ENCODE data around the gene JPT2.

The JPT2 gene

DNA sequence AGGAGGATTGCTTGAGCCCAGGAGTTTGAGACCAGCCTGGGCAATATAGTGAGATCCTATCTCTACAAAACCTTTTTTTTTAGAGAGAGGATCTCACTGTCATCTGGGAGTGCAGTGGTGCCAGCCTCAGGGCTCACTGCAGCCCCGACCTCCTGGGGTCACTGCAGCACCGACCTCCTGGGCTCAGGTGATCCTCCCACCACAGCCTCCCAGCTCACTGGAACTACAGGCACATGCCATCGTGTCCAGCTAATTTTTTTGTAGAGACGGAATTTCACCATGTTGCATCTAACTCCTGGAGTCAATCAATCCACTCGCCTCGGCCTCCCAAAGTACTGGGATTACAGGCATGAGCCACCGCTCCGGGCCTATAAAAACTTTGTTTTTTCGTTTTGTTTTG lies 43.3 kb downstream of the JPT2 start:
- CTCF ChIA-PET: no interaction called here
- DNase-seq (ENCODE audit: low read depth, low spot score): no peak
- TF ChIP-seq, protein P1, sequence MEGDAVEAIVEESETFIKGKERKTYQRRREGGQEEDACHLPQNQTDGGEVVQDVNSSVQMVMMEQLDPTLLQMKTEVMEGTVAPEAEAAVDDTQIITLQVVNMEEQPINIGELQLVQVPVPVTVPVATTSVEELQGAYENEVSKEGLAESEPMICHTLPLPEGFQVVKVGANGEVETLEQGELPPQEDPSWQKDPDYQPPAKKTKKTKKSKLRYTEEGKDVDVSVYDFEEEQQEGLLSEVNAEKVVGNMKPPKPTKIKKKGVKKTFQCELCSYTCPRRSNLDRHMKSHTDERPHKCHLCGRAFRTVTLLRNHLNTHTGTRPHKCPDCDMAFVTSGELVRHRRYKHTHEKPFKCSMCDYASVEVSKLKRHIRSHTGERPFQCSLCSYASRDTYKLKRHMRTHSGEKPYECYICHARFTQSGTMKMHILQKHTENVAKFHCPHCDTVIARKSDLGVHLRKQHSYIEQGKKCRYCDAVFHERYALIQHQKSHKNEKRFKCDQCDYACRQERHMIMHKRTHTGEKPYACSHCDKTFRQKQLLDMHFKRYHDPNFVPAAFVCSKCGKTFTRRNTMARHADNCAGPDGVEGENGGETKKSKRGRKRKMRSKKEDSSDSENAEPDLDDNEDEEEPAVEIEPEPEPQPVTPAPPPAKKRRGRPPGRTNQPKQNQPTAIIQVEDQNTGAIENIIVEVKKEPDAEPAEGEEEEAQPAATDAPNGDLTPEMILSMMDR (IDR thresholded peaks at IDR 0.05; ENCODE audit: insufficient read depth, low read length, missing control alignments): no peak
- no peak overlapping the region for H3K4me3 ChIP-seq (ENCODE audit: low read depth, low read length)
- POLR2A ChIA-PET: no interaction called here

DNA sequence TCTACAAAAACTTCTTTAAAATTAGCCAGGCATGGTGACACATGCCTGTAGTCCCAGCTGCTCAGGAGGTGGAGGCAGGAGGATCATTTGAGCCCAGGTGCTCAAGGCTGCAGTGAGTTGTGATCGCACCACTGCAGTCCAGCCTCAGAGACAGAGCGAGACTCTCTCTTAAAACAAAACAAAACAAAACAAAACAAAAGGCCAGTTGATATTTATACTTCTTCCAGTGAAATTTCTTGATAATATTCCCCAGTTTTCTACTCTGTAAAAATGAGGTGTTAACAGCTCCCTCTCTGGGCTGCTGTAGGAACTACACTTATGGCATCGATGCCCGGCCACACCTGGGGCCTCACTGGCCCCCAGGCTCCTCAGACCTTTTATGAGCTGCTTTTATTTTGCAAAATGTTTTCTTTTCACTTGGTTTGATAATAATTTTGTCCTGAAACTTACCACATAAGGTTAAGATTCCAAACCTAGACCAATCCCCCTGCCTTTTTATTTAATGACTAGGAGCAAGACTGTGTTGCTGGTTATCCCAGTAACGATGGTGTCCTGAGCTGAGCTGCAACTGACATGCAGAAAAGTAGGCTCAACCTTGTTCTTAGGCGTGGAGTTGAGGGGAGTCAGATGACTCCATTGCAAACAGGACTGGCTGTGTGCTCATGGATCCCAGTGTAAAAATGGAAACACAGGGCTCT lies 45.5 kb downstream of the JPT2 start:
- ChIA-PET POLR2A (no interaction called here), CTCF (interaction anchor here (0.6 to 2.4 kb wide), 22 partner anchors 10 to 306 kb away, joined by 3 to 13 read pairs (median 3); no protein-coding TSS in a partner anchor)
- TF ChIP-seq, protein P1 (IDR thresholded peaks at IDR 0.05; ENCODE audit: insufficient read depth, low read length, missing control alignments): peak; percentile 53
- H3K4me3 ChIP-seq (ENCODE audit: low read depth, low read length): no peak overlapping the region
- no peak for DNase-seq (ENCODE audit: low read depth, low spot score)

DNA sequence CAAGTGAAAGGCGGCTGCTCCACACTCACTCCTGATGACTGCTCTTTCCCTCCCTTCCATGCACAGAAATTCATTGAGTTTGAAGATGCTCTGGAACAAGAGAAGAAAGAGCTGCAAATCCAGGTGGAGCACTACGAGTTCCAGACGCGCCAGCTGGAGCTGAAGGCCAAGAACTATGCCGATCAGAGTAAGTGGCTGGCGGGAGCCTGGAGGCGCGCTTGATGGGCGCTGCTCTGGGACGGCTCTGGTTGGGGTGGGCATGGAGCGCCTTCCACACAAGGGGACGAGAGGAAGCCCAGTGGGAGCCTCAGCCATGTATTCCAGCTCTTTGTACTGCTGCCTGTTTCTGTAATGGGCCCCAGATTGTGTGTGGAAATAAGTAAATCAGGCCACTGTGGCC lies 46.4 kb downstream of the JPT2 start:
- ChIA-PET CTCF (interaction anchor here (0.9 to 2.4 kb wide), 14 partner anchors 9 to 361 kb away, joined by 3 to 13 read pairs (median 4); no protein-coding TSS in a partner anchor), POLR2A (no interaction called here)
- H3K4me3 ChIP-seq (ENCODE audit: low read depth, low read length): no peak overlapping the region
- TF ChIP-seq, protein P1 (IDR thresholded peaks at IDR 0.05; ENCODE audit: insufficient read depth, low read length, missing control alignments): no peak
- DNase-seq (ENCODE audit: low read depth, low spot score): no peak

DNA sequence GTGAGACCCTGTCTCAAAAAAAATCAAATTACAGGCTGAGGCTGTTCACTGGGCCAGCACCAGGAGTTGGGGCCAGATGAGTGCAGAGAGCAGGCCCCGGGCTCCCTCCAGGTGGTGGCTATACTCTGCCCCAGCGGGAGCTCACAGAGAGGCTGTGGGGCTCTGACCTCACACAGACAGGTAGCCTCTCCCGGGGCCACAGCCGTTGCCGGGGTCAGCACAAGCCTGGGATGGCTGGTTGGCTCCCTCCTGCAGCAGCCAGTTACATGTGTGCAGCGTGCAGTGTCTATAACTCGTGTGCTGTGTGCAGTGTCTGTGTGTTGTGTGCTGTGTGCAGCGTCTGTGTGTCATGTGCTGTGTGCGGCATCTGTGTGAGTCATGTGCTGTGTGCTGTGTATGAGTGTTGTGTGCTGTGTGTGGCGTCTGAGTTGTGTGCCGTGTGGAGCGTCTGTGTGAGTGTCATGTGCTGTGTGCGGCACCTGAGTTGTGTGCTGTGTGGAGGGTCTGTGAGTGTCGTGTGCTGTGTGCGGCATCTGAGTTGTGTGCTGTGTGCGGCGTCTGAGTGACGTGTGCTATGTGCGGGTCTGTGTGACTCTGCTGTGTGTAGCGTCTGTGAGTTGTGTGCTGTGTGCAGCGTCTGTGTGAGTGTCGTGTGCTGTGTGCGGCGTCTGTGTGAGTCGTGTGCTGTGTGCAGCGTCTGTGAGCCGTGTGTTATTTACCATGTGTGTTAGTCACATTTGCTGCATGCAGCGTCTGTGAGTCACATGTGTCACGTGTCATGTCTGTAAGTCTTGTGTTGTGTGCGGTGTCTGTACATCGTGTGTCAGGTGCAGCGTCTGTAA lies 48.8 kb downstream of the JPT2 start:
- POLR2A ChIA-PET: no interaction called here
- no peak overlapping the region for H3K4me3 ChIP-seq (ENCODE audit: low read depth, low read length)

DNA sequence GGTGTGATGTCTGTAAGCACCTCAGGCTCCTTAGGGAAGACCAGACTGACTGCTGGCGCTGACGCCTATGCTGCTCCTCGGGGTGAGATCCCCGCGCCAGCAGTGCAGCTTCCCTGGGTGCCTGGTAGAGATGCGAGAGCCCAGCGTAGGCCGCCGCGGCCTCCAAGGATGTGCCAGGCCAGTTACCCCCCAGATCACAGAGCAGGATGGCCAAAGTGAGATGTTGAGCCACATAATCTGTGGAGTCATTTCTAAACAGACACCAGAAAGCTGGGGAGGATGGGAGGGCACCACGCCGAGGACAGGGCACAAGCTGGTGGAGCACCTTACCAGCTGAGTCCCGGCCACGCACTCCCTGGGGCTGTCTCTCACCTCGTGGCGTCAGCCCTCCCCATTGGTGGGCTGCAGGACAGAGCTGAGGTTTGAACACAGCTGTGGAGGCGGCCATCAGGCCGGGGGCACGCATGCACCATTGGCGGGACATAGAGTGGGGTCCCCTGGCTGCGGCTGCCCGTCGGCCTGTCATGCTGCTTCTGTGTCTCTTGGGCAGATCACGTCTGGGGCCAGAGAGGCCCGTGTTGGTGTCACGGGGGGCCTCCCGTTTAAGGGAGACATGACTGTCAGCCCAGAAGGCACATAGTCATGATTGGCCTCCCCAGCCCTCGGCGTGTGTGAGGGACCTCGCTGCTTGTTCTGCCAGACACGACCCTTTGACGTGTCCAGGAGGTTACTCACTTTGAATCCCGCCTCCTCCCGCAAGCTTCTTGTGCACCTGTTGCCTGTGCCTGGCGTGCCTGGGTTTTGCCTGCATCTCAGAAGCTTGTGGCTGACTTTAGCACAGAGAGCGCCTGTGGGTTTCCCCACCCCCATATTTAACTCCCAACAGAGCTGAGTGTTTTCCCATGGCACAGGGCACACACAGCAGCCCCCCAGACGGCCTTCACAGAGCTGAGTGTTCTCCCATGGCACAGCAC lies 49.9 kb downstream of the JPT2 start:
- ChIA-PET POLR2A (interaction anchor here (0.7 kb wide), 1 partner anchor 413 kb away, joined by 5 read pairs; no protein-coding TSS in a partner anchor), CTCF (interaction anchor here (0.9 kb wide), 1 partner anchor 20 kb away, joined by 4 read pairs; no protein-coding TSS in a partner anchor)
- DNase-seq (ENCODE audit: low read depth, low spot score): no peak
- TF ChIP-seq, protein P1 (IDR thresholded peaks at IDR 0.05; ENCODE audit: insufficient read depth, low read length, missing control alignments): no peak
- no peak overlapping the region for H3K4me3 ChIP-seq (ENCODE audit: low read depth, low read length)

More for the DNA sequence above, 48.8 kb downstream of the JPT2 start:
- CTCF ChIA-PET: interaction anchor here (1.0 kb wide), 1 partner anchor 24 kb away, joined by 3 read pairs; no protein-coding TSS in a partner anchor
- TF ChIP-seq, protein P1 (IDR thresholded peaks at IDR 0.05; ENCODE audit: insufficient read depth, low read length, missing control alignments): no peak
- DNase-seq (ENCODE audit: low read depth, low spot score): no peak

Data from AG04449 (cell line).